SHP77 treated with DMSO at 0.1 percent for 48 hours (cell line): ENCODE results near the gene LRP1B.
"Not testable (repeated sequence)": the region's sequence is repeated elsewhere in the genome, so short reads cannot be mapped to it uniquely, and the experiment has no call there.

Source experiments
- DNase-seq: peaks from one replicate; lab custom pipeline; 2025; lab: John Stamatoyannopoulos, UW

LRP1B gene

GRCh38 chr2:141301551-141301950, 829.3 kb downstream of the LRP1B start:
- no peak for DNase-seq

GRCh38 chr2:141280037-141280436, 850.8 kb downstream of the LRP1B start:
- no peak for DNase-seq

GRCh38 chr2:141271346-141271745, 859.5 kb downstream of the LRP1B start:
- DNase-seq = no peak

- DNase-seq = no peak
Observed at GRCh38 chr2:141264848-141265247, 866.0 kb downstream of the LRP1B start.

GRCh38 chr2:141260911-141261310, 869.9 kb downstream of the LRP1B start:
- DNase-seq = no peak

GRCh38 chr2:141259683-141260082, 871.1 kb downstream of the LRP1B start:
- no peak for DNase-seq

- DNase-seq = no peak
Observed at GRCh38 chr2:141242008-141242407, 888.8 kb downstream of the LRP1B start.

GRCh38 chr2:141226560-141226959, 904.3 kb downstream of the LRP1B start:
- no peak for DNase-seq

- no peak for DNase-seq
Observed at GRCh38 chr2:141207036-141207385, 923.8 kb downstream of the LRP1B start.

GRCh38 chr2:141201016-141201565, 929.7 kb downstream of the LRP1B start:
- DNase-seq = no peak

- DNase-seq = no peak
Observed at GRCh38 chr2:141200191-141200590, 930.6 kb downstream of the LRP1B start.

- DNase-seq = no peak
Observed at GRCh38 chr2:141199711-141200110, 931.1 kb downstream of the LRP1B start.

GRCh38 chr2:141195087-141195486, 935.7 kb downstream of the LRP1B start:
- no peak for DNase-seq

GRCh38 chr2:141187075-141187439, 943.8 kb downstream of the LRP1B start:
- DNase-seq = no peak

GRCh38 chr2:141186413-141187074, 944.3 kb downstream of the LRP1B start:
- DNase-seq = no peak

- DNase-seq = no peak
Observed at GRCh38 chr2:141182246-141182645, 948.6 kb downstream of the LRP1B start.

GRCh38 chr2:141169117-141169516, 961.7 kb downstream of the LRP1B start:
- not testable (repeated sequence) for DNase-seq

GRCh38 chr2:141162314-141162713, 968.5 kb downstream of the LRP1B start:
- DNase-seq = no peak

- DNase-seq = no peak
Observed at GRCh38 chr2:141151611-141152286, 979.1 kb downstream of the LRP1B start.

- no peak for DNase-seq
Observed at GRCh38 chr2:141142025-141142424, 988.8 kb downstream of the LRP1B start.

- no peak for DNase-seq
Observed at GRCh38 chr2:141137122-141137693, 993.6 kb downstream of the LRP1B start.

- no peak for DNase-seq
Observed at GRCh38 chr2:141133883-141134282, 996.9 kb downstream of the LRP1B start.

- no peak for DNase-seq
Observed at GRCh38 chr2:141125432-141125831, 1005.4 kb downstream of the LRP1B start.
